NT2/D1 (cell line): ENCODE data around the gene DROSHA.

Experiments used
- YY1 ChIP-seq: IDR thresholded peaks from 2 replicates; pipeline ENCODE4 v1.6.1; 2011; ENCODE audit not compliant: insufficient read length, insufficient read depth
- ZNF274 ChIP-seq: IDR thresholded peaks from 2 replicates; pipeline ENCODE4 v1.6.1; 2011; ENCODE audit warnings: mild to moderate bottlenecking, low read depth, low read length

- TF ChIP-seq ZNF274, result no peak
- TF ChIP-seq YY1, result no peak
These were observed 172.1 kb downstream of the DROSHA start for GRCh38 chr5:31359839-31360238.
